GM19238 (cell line): ENCODE data around the gene SLC66A3.

Source experiments
- DNase-seq: peaks from one replicate; pipeline ENCODE4 v3.0.0; 2011; ENCODE audit warnings: low spot score; ENCODE audit not compliant: insufficient read length

SLC66A3 gene

GRCh38 chr2:11213975-11214374 is 58.7 kb downstream of the SLC66A3 start:
- no peak for DNase-seq

GRCh38 chr2:11214770-11215169 is 59.5 kb downstream of the SLC66A3 start:
- no peak for DNase-seq

DNA sequence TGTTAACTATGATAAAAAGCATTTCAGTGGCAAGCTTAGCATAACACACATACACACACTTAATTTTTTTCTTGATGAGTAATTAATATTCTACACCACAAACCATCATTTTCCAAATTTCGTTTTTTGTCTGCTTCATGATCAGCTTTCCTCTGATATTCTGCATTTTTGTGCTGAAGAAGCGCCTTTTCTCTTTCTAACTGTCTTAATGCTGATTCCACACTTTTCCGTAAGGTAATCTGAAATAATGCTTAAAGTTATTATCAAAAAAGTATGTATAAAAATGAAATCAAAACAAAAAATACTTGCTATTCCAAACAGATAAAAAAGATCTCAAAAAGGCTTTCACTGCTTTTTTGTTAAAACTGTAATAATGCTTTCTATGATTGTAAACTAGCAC is 60.1 kb downstream of the SLC66A3 start:
- DNase-seq = no peak

GRCh38 chr2:11220445-11220844 is 65.2 kb downstream of the SLC66A3 start:
- no peak for DNase-seq

DNA sequence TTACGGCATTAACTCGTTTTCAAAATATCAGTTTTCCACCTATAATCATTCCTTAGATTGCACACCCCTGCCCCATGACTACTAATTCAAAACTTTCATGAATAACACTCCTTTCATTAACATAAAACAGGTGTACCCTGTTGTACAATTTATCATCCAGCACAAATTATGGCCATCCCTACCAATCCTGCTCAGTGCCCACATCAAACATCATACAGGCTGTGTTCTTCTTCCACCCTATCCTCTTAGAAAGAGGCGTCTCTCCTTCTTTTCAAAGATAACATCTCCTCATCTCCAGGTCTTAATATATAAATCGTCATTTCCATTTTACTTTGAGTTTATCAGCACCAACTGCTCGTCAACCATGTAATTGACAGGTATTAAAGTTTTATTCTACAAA is 67.6 kb downstream of the SLC66A3 start:
- DNase-seq = no peak

- DNase-seq = no peak
Measured at GRCh38 chr2:11224887-11225286, 69.6 kb downstream of the SLC66A3 start.

GRCh38 chr2:11227595-11227994 is 72.3 kb downstream of the SLC66A3 start:
- no peak for DNase-seq
